GM19397 (cell line): ENCODE measurements around the gene NFX1.

Source experiments
- ATAC-seq: cut with Tn5 transposase; IDR thresholded peaks from one replicate; pipeline ENCODE4 v1.9.1; 2021; ENCODE audit warnings: mild to moderate bottlenecking, moderate library complexity; ENCODE audit not compliant: unreplicated experiment

Gene NFX1

DNA sequence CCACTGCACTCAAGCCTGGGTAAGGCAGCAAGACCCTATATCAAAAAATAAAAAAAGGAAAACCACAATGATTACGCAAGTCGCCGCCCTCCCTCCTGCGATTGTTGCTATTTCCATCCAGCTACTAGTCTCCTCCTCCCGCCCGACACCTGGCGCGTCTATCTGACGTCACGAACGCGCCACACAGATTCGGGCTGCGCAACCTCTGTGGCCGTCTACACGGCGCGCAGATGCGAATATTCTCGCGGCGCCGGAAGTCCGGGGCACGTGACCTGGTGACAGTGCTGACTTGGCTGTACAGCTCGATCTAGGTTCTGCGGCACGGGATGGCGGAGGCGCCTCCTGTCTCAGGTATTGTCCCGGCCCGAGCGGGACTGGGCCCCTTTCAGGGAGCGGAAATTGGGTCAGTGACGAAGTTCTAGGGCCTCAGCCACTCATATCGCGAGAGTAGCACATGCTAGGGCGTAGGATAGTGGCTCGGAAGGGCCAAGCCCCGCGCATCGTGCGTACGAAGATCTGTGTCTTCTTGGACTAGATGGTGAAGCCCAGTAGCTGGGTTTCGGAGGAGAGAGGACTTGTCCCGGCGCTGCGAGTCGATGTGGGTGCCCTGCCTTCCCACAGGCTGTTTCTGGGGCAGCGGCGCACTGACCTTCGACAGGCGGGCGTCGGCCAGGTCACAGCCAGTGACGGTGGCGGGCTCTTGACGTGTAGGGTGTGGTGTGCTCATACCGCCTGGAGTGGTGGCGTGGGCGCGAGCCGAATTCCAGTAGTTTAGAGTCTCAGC lies at the start of gene NFX1:
Gene NFX1, plus strand, starts transcription at position 270 of the 784 bp plus-strand sequence. Its CDS starts 57 bp downstream, at position 327.
- ATAC-seq, result peak; percentile 91

GRCh38 chr9:33241298-33241697 lies 49.0 kb upstream of the NFX1 start:
- ATAC-seq, result no peak

DNA sequence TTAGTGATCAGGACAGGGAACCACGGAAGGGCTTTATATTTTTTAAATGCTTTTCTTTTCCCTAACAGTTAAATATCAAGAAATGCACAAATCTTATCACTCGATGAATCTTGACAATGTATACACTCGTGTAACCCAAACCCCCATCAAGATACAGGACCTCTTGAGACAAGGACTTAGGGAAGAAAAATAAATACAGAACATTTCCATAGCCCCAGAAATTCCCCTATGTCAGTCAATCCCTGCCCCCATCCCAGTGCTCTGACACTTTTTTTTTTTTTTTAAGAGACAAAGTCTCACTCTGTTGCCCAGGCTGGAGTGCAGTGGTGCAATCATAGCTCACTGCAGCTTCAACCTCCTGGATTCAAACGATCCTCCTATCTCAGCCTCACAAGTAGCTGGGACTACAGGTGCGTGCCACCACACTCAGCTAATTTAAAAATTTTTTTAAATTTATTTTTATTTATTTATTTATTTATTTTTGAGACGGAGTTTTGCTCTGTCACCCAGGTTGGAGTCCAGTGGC lies 47.6 kb upstream of the NFX1 start:
- no peak for ATAC-seq

DNA sequence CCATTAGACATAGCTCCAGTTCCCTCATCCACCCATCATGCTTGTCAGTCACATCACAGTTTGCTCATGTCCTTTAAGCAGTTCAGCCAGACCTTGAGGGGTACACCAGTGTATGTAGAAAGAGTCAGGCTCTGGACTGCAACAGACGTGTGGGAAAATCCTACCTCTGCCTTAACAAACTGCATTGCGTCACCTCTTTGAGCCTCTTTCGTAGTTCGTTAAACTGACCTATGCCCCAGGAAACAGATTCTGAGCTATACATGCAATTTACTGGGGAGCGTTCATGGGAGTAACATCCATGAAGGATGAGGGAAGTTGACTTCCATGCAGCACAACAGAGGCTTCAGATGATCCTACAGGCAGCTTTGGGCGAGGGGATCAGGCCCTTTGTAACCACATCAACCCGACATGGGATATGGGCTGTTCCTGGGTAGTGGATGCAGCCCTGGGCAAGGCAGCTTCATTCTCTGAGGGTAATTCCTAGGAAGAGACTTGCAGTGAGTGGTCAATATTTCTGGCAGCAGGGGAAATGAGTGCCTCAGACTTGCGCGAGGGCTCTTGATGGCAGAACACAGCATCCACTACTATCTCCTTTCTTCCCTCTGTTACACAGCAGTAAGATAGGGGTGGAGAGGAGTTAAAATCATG lies 46.1 kb upstream of the NFX1 start:
- ATAC-seq, result no peak

DNA sequence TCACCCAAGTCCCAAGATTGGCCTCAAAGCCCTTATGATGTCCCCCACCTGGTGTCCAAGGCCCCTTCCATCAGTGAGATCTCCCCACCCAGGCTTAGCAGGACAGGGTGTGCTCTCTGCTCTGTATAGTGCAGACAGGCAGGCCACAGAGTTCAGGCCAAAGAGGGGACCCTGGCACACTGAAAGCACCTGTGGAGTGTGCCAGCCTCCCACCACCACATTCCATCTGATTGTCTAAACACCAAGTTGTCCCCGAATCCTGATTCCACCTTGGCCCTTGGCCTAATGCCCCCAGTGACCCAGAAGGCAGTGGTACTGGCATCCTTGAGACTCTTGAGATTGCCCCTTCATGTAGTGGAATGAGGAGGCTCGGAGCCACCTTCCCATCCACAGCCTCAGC lies 45.0 kb upstream of the NFX1 start:
- ATAC-seq, result no peak

DNA sequence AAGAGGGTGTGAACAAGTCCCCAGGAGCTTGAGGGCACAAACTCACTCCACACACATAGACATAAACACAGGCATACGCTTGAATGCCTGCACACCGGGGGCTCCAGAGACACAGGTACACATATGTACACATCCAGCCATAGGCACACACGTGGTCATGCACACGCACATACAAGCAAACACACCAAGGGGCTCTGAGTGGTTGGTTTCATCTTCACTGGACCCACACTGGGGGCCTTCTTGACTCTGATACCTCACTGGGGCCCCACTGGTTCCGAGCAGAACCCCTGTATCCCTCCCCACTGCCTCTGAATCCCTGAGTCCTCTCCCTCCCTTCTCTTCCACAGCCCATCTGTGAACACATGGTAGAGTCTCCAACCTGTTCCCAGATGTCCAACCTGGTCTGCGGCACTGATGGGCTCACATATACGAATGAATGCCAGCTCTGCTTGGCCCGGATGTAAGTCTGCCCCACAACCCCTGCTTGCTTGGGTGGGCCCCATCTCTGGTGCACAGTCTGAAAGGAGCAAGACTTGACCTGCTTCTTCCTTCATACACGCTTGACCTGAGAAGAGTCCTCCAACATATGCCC lies 44.0 kb upstream of the NFX1 start:
- ATAC-seq, result no peak

DNA sequence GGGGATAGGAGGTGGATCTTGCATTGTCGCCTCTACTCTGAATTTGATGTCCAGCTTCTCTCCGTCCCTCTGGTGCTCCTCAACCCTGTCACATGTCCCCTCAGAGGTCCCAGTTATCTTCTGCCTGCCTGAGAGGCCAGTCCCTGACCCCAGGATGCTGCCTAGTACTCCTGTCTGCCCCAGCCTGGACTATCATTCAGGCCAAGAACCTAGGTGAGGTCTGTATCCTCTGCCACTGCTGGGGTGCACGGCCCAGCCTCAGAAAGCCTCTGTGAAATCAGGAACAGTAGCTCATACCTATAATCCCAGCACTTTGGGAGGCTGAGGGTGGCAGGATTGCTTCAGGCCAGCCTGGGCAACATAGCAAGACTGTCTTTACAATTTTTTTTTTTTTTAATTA lies 41.7 kb upstream of the NFX1 start:
- no peak for ATAC-seq

DNA sequence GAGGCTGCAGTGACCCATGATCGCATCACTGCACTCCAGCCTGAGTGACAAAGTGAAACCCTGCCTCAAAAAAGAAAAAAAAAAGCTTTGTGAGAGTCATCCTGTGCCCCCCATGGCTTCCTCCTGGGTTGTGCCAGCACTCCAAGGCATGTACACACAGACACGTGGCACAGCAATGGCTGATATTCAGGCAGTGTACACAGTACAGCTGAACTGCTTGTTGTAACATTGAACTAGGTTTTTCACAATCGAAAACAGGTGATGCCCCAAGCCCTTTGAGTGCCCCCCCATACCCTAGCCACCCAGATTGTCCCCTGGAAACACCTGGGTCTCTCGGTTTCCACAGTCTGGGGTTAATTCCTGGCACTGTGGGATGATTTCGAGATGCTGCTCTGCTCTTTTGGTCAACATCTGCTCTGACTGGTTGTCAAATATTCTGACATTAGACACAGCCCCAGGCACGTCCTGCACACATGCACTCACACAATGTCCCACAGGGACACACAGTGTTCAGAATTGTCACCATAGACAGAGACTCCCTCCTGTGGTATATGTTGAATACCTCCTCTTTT lies 41.1 kb upstream of the NFX1 start:
- no peak for ATAC-seq

- no peak for ATAC-seq
Measured at GRCh38 chr9:33249983-33250382, 40.3 kb upstream of the NFX1 start.

GRCh38 chr9:33250458-33250995 lies 39.8 kb upstream of the NFX1 start:
- no peak for ATAC-seq

- ATAC-seq, result no peak
Measured at GRCh38 chr9:33254211-33254610, 36.1 kb upstream of the NFX1 start.

GRCh38 chr9:33255014-33255413 lies 35.3 kb upstream of the NFX1 start:
- ATAC-seq, result no peak

DNA sequence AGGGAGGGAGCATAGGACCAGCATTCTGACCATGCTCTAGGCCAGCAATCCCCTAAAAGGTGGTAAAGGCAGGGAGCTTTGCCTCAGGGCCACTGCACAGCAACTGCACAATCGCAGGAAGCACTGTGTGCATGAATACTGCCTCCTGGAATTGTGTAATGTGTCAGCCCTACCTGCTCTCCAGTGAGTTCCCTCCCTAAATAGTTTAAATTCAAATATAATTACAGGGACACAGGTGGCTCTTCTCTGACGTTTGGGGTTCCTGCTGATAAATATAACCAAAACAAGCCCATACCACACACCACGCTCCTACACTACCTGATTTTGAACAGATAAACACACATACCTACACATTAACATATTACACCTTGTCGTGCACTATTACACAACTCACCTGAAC lies 34.8 kb upstream of the NFX1 start:
- no peak for ATAC-seq

GRCh38 chr9:33256236-33256635 lies 34.1 kb upstream of the NFX1 start:
- no peak for ATAC-seq

DNA sequence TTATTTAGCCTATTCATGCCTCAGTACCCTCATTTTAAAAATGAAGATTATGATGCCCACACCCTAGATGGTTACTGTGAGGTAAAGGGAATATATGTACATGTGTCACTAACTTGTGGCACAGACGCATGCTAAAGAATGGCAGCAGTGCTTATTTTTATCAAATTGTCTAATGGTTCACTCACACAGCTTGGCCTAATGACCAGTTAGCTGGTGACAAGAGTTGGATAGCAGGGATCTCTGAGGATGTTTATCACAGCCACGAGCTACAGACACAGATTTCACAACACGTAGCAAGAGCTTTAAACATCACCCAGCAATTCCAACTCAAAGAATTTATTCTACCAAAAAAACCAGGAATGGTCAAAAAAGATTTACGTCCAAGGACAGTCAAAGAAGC lies 33.0 kb upstream of the NFX1 start:
- ATAC-seq, result no peak

- ATAC-seq, result no peak
Measured at GRCh38 chr9:33260372-33260771, 29.9 kb upstream of the NFX1 start.

GRCh38 chr9:33263131-33264002 lies 26.9 kb upstream of the NFX1 start:
- no peak for ATAC-seq

- peak; percentile 35 for ATAC-seq
Measured at GRCh38 chr9:33264003-33264472, 26.3 kb upstream of the NFX1 start.

- peak; percentile 87 for ATAC-seq
Measured at GRCh38 chr9:33264473-33265177, 25.7 kb upstream of the NFX1 start, which contains the start of the genes BAG1 and CHMP5. Gene BAG1 (minus strand): TSS chr9:33264708. Gene CHMP5 (plus strand): TSS chr9:33265049. CDS start chr9:33265079, 30 bp downstream.
